GM18868 (cell line): Measurements from ENCODE around the gene XRCC6.
"Not testable (repeated sequence)": the region's sequence is repeated elsewhere in the genome, so short reads cannot be mapped to it uniquely, and the experiment has no call there.

Experiments
- ATAC-seq: cut with Tn5 transposase; IDR thresholded peaks from one replicate; pipeline ENCODE4 v1.9.1; 2021; ENCODE audit warnings: mild to moderate bottlenecking, moderate library complexity; ENCODE audit not compliant: unreplicated experiment

XRCC6 gene

DNA sequence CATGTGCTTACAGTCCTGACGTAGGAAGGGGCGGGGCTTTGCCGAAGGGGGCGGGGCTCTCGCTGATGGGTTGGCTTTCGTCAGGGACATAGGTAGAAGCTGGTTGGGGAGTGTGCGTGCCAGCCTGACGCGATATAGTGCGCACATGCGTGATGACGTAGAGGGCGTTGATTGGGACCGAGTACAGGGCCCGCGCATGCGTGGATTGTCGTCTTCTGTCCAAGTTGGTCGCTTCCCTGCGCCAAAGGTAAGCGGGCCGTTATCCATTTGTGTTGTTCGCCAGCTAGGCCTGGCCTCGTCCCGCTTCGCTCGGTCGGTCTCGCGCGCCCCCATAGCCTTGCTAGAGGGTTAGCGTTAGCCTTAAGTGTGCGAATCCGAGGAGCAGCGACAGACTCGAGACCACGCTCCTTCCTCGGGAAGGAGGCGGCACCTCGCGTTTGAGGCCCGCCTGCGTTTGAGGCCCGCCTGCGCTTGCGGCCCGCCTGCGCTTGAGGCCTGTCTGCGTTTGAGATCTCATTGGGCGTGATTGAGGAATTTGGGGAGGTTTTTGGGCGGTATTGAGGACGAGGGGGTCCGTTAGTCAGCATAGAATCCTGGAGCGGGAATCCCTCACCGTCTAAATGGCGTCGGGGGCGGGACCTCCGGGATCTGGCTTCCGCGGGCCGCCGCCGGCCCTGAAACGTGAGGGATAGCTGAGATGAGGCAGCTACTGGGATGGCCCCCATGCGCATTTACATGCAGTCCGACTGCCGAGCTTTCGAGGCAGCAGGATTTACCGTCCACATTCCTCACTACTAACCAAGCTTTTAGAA is at the start of gene XRCC6:
Gene XRCC6 (plus strand): TSS at position 197 of the 812 bp plus-strand sequence. CDS start 710 bp downstream, outside the sequence.
- ATAC-seq: peak; percentile 88

GRCh38 chr22:41571786-41572185 is 49.3 kb upstream of the XRCC6 start:
- no peak for ATAC-seq

GRCh38 chr22:41572305-41572704 is 48.8 kb upstream of the XRCC6 start:
- not testable (repeated sequence) for ATAC-seq

DNA sequence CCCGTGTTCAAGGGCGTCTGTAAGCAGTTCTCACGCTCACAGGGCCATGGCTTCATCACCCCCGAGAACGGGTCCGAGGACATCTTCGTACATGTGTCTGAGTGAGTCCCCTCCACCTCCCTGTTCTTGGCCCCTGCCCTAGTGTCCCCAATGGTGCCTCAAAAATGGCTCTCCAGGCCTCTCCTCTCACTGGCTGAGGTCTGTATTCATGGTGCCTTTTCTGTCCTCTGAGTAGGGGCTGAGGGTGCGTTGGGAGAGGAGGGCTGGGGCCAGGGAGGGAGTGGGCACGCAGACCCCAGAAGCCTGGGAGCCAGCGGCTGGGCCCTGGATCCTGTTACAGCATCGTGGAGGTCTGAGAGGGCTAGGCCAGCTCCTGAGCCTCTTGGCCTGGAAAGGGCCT is 47.4 kb upstream of the XRCC6 start:
- ATAC-seq: no peak

DNA sequence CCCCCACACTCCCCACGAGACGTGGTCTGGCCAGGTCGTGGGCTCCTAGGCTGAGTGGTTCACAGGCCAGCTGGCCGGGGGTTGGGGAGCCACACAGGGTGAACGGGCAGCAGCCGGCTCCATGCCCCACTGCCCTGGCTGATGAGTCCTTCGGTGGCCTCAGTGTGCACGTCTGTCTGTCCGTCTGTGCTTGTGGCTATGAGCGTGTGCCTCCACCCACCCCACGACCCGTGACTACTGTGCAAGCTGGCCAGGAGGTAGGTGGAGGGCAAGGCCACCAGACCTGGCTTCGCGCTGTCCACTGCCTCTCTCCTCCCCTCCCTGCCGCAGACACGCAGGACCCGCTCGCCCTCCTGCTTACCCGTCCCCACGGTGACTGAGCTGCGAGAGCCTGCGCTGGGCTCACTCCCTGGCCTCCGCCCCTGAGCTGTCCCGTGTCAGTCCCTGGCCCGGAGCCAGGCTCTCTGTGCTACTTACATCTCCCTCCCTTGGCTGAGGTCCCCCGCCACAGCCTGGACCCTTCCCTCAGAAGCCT is 46.2 kb upstream of the XRCC6 start:
- ATAC-seq: no peak

GRCh38 chr22:41575533-41575932 is 45.6 kb upstream of the XRCC6 start:
- ATAC-seq: no peak

DNA sequence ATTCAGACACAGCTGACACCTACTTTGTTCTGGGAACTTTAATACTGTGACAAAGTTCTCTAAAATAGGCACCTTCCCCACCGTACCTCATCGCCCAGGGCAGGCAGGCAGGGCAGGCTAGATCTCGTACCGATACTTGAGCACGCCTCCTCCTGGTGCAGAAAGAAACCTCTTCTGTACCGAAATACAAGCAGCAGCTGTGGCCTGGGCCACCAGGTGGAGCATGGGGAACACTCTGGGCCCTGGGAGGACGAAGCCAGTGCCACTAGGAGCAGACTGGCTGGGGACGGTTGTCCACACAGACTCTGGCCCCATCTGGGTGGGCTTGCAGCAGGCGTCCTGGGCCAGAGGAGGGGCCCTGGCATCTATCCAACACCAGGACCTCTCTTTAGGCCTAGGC is 44.2 kb upstream of the XRCC6 start:
- ATAC-seq: no peak

DNA sequence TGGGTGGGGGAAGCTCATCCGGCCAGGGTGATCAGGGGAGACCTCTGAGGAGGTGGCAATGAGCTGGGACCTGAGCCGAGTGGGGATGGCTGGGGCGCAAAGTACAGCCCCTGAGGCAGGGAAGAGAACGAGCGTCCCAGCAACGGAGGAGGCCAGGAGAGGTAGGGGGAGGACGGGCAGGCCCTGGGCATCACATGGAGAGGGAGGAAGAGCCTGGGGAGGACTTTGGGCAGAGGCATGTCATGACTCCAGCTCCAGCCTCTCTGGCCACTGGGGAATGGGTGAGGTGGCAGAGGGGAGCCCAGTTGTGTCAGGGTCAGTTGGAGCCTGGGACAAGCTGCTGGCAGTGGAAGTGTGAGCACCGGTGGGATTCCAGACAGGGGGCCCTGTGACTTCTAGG is 43.0 kb upstream of the XRCC6 start:
- no peak for ATAC-seq

DNA sequence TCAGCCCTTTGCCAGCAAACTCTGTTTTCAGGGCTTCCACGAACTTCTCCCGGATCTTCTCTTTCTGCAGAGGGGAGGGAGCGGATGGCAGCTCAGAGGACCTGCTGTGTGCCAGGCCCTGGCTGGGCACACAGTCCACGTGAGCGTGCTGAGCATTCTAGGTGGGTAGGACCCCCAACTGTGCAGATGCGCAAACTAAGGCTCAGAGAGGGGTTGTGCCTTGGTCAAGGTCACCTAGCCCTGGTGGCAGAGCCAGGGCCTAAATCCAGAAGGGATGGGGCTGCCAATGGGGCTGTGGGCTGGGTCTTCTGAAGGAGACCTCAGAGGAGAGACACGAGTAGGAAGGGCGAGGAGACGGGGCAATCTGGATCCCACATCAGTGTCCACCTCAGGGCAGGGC is 42.3 kb upstream of the XRCC6 start:
- ATAC-seq: no peak

GRCh38 chr22:41579297-41579996 is 41.6 kb upstream of the XRCC6 start:
- ATAC-seq: no peak

- ATAC-seq: no peak
Measured at GRCh38 chr22:41579997-41580355, 41.1 kb upstream of the XRCC6 start.

DNA sequence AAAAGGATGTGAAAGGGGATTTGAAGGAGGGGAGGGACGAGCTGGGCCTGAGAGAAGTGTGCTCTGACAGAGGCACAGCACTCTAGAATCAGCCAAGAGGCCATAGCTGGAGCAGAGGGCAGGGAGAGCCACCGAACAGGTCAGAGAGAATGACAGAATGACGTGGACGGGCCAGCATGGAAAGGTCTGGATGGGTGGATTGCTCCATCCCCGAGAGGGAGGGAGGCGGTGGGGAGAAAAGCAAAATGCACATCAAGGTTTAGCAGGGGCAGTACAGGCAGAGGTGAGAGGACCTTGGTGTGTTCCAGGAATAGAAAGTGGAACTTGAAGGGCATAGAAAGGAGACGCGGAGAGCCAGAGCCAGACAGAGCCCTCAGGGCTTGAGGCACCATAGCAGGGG is 38.4 kb upstream of the XRCC6 start:
- ATAC-seq: no peak

GRCh38 chr22:41584881-41585280 is 36.2 kb upstream of the XRCC6 start:
- ATAC-seq: no peak

- no peak for ATAC-seq
Measured at GRCh38 chr22:41585898-41586297, 35.2 kb upstream of the XRCC6 start.

- ATAC-seq: no peak
Measured at GRCh38 chr22:41587347-41587723, 33.8 kb upstream of the XRCC6 start.

DNA sequence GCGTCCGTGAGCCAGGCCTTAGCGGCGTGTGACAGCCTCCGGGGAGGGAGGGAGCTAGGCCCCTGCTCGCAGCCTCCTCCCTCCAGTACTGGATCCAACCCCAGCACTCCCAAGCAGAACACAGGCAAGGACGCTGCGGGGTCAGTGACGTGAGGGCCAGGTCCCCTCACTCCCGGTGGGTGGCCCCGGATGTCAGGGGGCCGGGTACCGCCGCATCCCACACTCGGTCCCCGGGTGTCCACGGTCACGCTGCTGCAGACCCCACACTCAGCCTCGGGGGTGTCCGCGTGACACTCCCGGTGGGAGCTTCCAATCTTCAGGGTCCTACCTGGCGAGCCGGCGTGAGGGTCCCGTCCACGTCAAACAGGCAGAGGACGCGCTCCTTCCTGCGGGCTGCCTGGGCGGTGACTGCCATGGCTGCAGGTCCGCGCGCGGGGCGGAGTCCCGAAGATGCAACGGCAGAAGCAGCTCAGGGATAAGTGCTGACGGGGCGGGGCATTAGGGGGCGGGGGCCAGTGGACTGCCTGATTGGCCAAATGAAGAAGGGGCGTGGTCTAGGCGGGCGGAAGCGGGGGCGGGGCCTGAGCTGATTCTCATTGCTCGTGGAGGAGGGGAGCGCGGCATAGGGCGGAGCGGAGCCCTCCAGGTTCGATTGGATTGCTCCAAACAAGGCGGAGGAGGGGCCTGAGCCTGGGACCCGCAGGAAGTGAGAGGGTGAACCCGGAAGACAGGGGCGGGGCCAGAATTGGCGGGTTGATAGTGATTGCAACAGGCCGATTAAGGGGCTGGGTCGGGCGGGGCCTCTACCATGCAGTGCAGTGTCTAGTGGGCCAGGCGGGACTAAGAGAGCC is 31.5 kb upstream of the XRCC6 start, which contains the start of gene PMM1:
Gene PMM1 (minus strand): TSS at position 450 of the 851 bp plus-strand sequence. CDS start 35 bp downstream, at position 415.
- ATAC-seq: peak; percentile 95

- ATAC-seq: not testable (repeated sequence)
Measured at GRCh38 chr22:41593336-41593960, 27.6 kb upstream of the XRCC6 start.

DNA sequence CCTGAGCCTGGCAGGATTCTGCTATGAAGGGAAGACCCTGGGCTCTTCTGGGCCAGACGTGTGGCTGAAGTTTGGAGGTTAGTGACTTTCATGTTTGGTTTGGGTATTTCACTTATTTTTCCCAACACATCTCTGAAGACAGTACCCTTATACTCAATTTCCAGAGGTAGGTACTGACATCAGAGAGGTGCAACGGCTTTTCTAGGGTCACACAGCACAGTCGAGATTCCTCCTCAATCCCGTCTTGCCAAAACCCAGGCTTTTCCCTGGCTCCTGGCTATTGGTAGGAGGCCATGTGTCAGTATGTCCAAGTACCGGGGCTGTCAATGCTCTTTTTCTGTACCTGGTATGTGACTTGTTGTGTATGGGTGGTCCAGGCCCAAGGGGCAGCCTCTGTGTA is 25.4 kb upstream of the XRCC6 start:
- no peak for ATAC-seq

GRCh38 chr22:41596776-41597634 is 24.1 kb upstream of the XRCC6 start:
- ATAC-seq: no peak

DNA sequence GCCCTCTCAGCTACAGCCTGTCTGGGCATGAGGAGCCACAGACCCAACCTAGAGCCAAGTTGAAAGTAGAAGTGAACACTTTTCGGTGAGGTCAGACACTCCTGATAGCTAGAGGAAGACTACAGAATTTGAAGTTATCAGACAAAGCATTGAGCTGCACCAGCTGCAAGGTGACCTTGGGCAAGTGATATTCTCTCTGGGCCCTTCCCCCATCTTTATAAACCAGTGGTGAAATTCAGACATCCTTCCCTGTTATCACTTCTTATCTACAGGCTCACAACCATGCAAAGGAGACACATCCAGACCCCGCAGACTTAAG is 23.5 kb upstream of the XRCC6 start:
- no peak for ATAC-seq
